H1 (cell line): ENCODE results near the gene HDDC3. TPM values are rescaled to one million over a fixed set of nuclear protein-coding genes. Genes with fewer than 3 reads are reported as not detected.

Experiments
- CTCF ChIA-PET: fragments of 300-600 bp; sonication (Branson Sonifier 250); formaldehyde crosslinking; loops from one replicate; lab custom pipeline; 2021; ENCODE audit not compliant: partially characterized antibody; lab: Charles Lee
- POLR2A ChIA-PET: fragments of 300-600 bp; sonication (Branson Sonifier 250); formaldehyde crosslinking; loops from one replicate; lab custom pipeline; 2021; ENCODE audit warnings: inconsistent platforms; ENCODE audit not compliant: partially characterized antibody; lab: Charles Lee
- DNase-seq, 2 experiments: peaks; one replicate each; pipeline versions ENCODE4 v3.0.0 to v3.0.0-alpha.2; 2010 to 2022; ENCODE audit warnings: low spot score in 2 of 2, low read depth in 1 of 2, mixed read lengths in 1 of 2
- FAIRE-seq: peaks from 2 replicates; lab custom pipeline; 2011; peaks lifted over from hg19 to GRCh38; lab: Jason Lieb, UNC
- H2AFZ ChIP-seq: 2 replicates; pipeline ENCODE4 v1.8.1; 2012; ENCODE audit warnings: low read length, inconsistent platforms
- H2AK5ac ChIP-seq: 2 replicates; pipeline ENCODE4 v1.6.1; 2013; ENCODE audit warnings: low read depth, low read length
- H2BK120ac ChIP-seq: replicated peaks from 2 replicates; pipeline ENCODE3; 2013; ENCODE audit warnings: low read depth, low read length, inconsistent platforms
- H2BK12ac ChIP-seq: 2 replicates; pipeline ENCODE4 v1.6.1; 2013; ENCODE audit warnings: low read depth, low read length
- H2BK15ac ChIP-seq: 2 replicates; pipeline ENCODE4 v1.6.1; 2013; ENCODE audit warnings: low read length
- H2BK20ac ChIP-seq: 2 replicates; pipeline ENCODE4 v1.6.1; 2013; ENCODE audit warnings: low read length
- H2BK5ac ChIP-seq: 2 replicates; pipeline ENCODE4 v1.6.1; 2013; ENCODE audit warnings: low read depth, low read length
- H3K14ac ChIP-seq: 2 replicates; pipeline ENCODE4 v1.6.1; 2013; ENCODE audit warnings: inconsistent platforms; ENCODE audit not compliant: insufficient read length
- H3K18ac ChIP-seq: 2 replicates; pipeline ENCODE4 v1.6.1; 2013; ENCODE audit warnings: low read length; ENCODE audit errors: extremely low read depth
- H3K23ac ChIP-seq: 2 replicates; pipeline ENCODE4 v1.6.1; 2013; ENCODE audit warnings: inconsistent platforms; ENCODE audit not compliant: insufficient read length
- H3K23me2 ChIP-seq: 2 replicates; pipeline ENCODE4 v1.6.1; 2013; ENCODE audit warnings: low read depth, low read length
- H3K27ac ChIP-seq: 2 replicates; pipeline ENCODE4 v1.6.1; 2011; ENCODE audit warnings: low read depth, low read length, inconsistent platforms
- H3K27me3 ChIP-seq, 4 experiments: replicated peaks in 1 of 4; 1 replicate in 1 of 4; 2 replicates in 3 of 4; pipeline versions ENCODE4 v1.6.1 to v1.8.1; 2011 to 2013; ENCODE audit warnings: low read length in 3 of 4, mild to moderate bottlenecking in 3 of 4, inconsistent platforms in 2 of 4, mixed read lengths in 2 of 4, moderate library complexity in 1 of 4; ENCODE audit not compliant: control insufficient read depth in 3 of 4, insufficient read depth in 3 of 4; ENCODE audit errors: extremely low read depth in 1 of 4
- H3K36me3 ChIP-seq, 4 experiments: 2 replicates each; pipeline versions ENCODE4 v1.6.1 to v1.8.1; 2011 to 2013; ENCODE audit warnings: mild to moderate bottlenecking in 4 of 4, low read length in 3 of 4, moderate library complexity in 2 of 4, control low read depth in 1 of 4, inconsistent platforms in 1 of 4; ENCODE audit not compliant: insufficient read depth in 4 of 4, control insufficient read depth in 2 of 4
- H3K4ac ChIP-seq: replicated peaks from 2 replicates; pipeline ENCODE3; 2013; ENCODE audit warnings: low read length, low read depth, mixed read lengths, inconsistent platforms; ENCODE audit not compliant: insufficient read length
- H3K4me1 ChIP-seq, 4 experiments: replicated peaks in 1 of 4; 1 replicate in 1 of 4; 2 replicates in 3 of 4; pipeline versions ENCODE4 v1.6.1 to v1.8.1; 2011 to 2013; ENCODE audit warnings: low read length in 3 of 4, inconsistent platforms in 2 of 4, mixed read lengths in 1 of 4; ENCODE audit not compliant: insufficient read depth in 4 of 4, control insufficient read depth in 3 of 4
- H3K4me2 ChIP-seq, 2 experiments: 2 replicates each; pipeline versions ENCODE4 v1.6.1 to v1.8.1; 2011 to 2013; ENCODE audit warnings: low read depth in 2 of 2, low read length in 2 of 2, control low read depth in 1 of 2, inconsistent platforms in 1 of 2, mild to moderate bottlenecking in 1 of 2; ENCODE audit not compliant: insufficient read depth in 1 of 2
- H3K4me3 ChIP-seq, 4 experiments: fragments of 200-600, 300-600 bp in 1 of 4; sonication (generic), shearing (Covaris generic), sonication (Bioruptor Twin) in 1 of 4; 2 replicates each; pipeline versions ENCODE4 v1.5.1 to v1.8.1; 2011 to 2016; ENCODE audit warnings: low read length in 4 of 4, low read depth in 3 of 4, control low read depth in 2 of 4, inconsistent platforms in 2 of 4, mild to moderate bottlenecking in 2 of 4, mixed read lengths in 1 of 4, moderate library complexity in 1 of 4; ENCODE audit not compliant: insufficient read depth in 2 of 4; ENCODE audit errors: extremely low read depth in 1 of 4
- H3K56ac ChIP-seq: replicated peaks from 2 replicates; pipeline ENCODE3; 2013; ENCODE audit warnings: low read depth, mild to moderate bottlenecking, mixed read lengths, low read length, inconsistent platforms; ENCODE audit not compliant: insufficient read length
- H3K79me1 ChIP-seq: 2 replicates; pipeline ENCODE4 v1.6.1; 2013; ENCODE audit warnings: low read depth, low read length, control low read depth
- H3K79me2 ChIP-seq, 2 experiments: 2 replicates each; pipeline versions ENCODE4 v1.6.1 to v1.8.1; 2012 to 2013; ENCODE audit warnings: low read length in 2 of 2, mild to moderate bottlenecking in 2 of 2, inconsistent platforms in 1 of 2; ENCODE audit not compliant: insufficient read depth in 2 of 2, control insufficient read depth in 1 of 2
- H3K9ac ChIP-seq, 4 experiments: replicated peaks in 1 of 4; 1 replicate in 1 of 4; 2 replicates in 3 of 4; pipeline versions ENCODE4 v1.6.1 to v1.8.1; 2011 to 2013; ENCODE audit warnings: low read depth in 3 of 4, low read length in 3 of 4, control low read depth in 2 of 4, mild to moderate bottlenecking in 2 of 4, moderate library complexity in 2 of 4, inconsistent platforms in 1 of 4; ENCODE audit errors: extremely low read depth in 1 of 4
- H3K9me3 ChIP-seq, 2 experiments: 2 replicates each; pipeline versions ENCODE4 v1.6.1 to v1.8.1; 2012 to 2013; ENCODE audit warnings: mild to moderate bottlenecking in 2 of 2, moderate library complexity in 2 of 2, control low read depth in 1 of 2, inconsistent platforms in 1 of 2, low read depth in 1 of 2, low read length in 1 of 2, mixed read lengths in 1 of 2; ENCODE audit not compliant: insufficient read depth in 2 of 2
- H4K20me1 ChIP-seq, 2 experiments: replicated peaks in 1 of 2; 2 replicates each; pipeline versions ENCODE3 to v1.8.1; 2011 to 2013; ENCODE audit warnings: inconsistent platforms in 2 of 2, low read length in 2 of 2, mild to moderate bottlenecking in 1 of 2; ENCODE audit not compliant: insufficient read depth in 2 of 2, control insufficient read depth in 1 of 2
- H4K5ac ChIP-seq: 2 replicates; pipeline ENCODE4 v1.6.1; 2013; ENCODE audit warnings: low read length, low read depth, mixed read lengths, inconsistent platforms; ENCODE audit not compliant: insufficient read length
- H4K8ac ChIP-seq: 2 replicates; pipeline ENCODE4 v1.8.0; 2013; ENCODE audit warnings: mild to moderate bottlenecking, moderate library complexity, low read length, inconsistent platforms; ENCODE audit not compliant: insufficient read depth; ENCODE audit errors: extremely low read depth
- H4K91ac ChIP-seq: replicated peaks from 2 replicates; pipeline ENCODE3; 2013; ENCODE audit warnings: low read length, mixed read lengths, inconsistent platforms; ENCODE audit not compliant: insufficient read length
- CREB1 ChIP-seq: IDR thresholded peaks from 2 replicates; pipeline ENCODE4 v1.6.1; 2012; ENCODE audit warnings: inconsistent platforms
- WGBS, 2 experiments: shearing (Covaris generic) in 1 of 2; methylation state at CpG; one replicate each; pipeline versions ENCODE4 v1.1.6 to v1.1.7; 2013 to 2015; ENCODE audit warnings: low lambda C conversion rate in 2 of 2, mixed read lengths in 2 of 2, inconsistent platforms in 1 of 2, low coverage in 1 of 2, missing lambda C conversion rate in 1 of 2; ENCODE audit not compliant: insufficient replicate concordance in 2 of 2, insufficient coverage in 1 of 2, insufficient read length in 1 of 2; ENCODE audit errors: extremely low coverage in 1 of 2, missing lambda C conversion rate in 1 of 2; 5-methylcytosine and 5-hydroxymethylcytosine counted together
- polyA plus RNA-seq, 7 experiments: library from polyadenylated mRNA; depleted of rRNA in 3 of 7; stranded (reverse) in 5 of 7; unstranded in 2 of 7; fragments of >200 nt in 5 of 7; fragments of 200-250 nt in 2 of 7; gene quantifications; 1 replicate in 5 of 7; 2 replicates in 1 of 7; 4 replicates in 1 of 7; pipeline versions ENCODE4 v1.2.1 to v1.2.3, GENCODE V29; 2011 to 2013; ENCODE audit warnings: missing spikeins in 2 of 7, mixed read lengths in 2 of 7
- total RNA-seq: library from RNA; stranded (reverse); fragmentation: NEBNext Ultra II Directional; extraction: Animal tissue kit (Norgen Biotek cat#: 25700); gene quantifications from 2 replicates; pipeline ENCODE4 v1.2.1, GENCODE V29; 2021

The HDDC3 gene
- total and polyA plus RNA-seq, 2 of the 8 experiments (the other 6 are each of a cell fraction or from before 2014, with no cell fraction given): 16.3 to 16.5 TPM

DNA sequence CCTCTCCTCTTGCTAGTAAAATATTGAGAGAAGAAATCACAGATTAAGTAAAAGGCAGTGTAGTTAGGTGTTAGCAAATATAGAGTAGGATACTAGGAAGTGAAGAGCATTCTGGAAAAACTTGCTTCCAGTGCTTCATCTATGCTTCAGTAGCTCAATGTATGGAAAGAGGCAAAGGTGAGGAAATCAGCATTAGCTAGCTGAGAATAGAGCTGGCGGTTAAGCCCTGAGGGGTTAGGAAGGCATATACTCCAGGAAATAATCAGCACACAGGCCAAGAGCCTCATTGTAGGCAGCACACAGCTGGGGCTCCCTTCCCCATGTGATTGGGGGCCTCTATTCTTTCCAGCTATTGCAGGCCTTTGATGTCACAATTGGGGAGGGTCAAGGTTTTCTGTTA, 36.1 kb upstream of the HDDC3 start:
- Histone ChIP-seq H3K14ac (no peak overlapping the region), H4K91ac (no peak overlapping the region), H2AFZ (no peak overlapping the region), H3K27me3 (no peaks in the 10 kb centered on the region), H3K4me1 (no peaks in the 10 kb centered on the region), H3K23ac (no peak overlapping the region), H2BK12ac (no peak overlapping the region), H3K27ac (no peak overlapping the region), H4K5ac (no peak overlapping the region), H3K9ac (no peak overlapping the region), H3K56ac (no peak overlapping the region), H3K36me3 (peaks cover 34 to 81% (median 64%) of the 10 kb centered on the region in 4 experiments), H4K20me1 (peaks cover 4 to 8% of the 10 kb centered on the region in 2 experiments), H3K18ac (no peak overlapping the region), H2BK5ac (no peak overlapping the region), H3K79me2 (peaks cover 0 to under 1% of the 10 kb centered on the region in 2 experiments; a peak in 1 of 4 replicates), H3K4me2 (no peak overlapping the region), H4K8ac (no peak overlapping the region), H3K79me1 (no peaks in the 10 kb centered on the region), H2BK120ac (no peak overlapping the region), H3K4ac (no peak overlapping the region), H3K4me3 (no peak overlapping the region), H2BK20ac (no peak overlapping the region), H3K23me2 (no peaks in the 10 kb centered on the region), H2AK5ac (no peak overlapping the region), H3K9me3 (no peaks in the 10 kb centered on the region), H2BK15ac (no peak overlapping the region)
- FAIRE-seq (no peak), DNase-seq (no peak)
- CTCF ChIA-PET: interaction anchor here (1.5 to 3.3 kb wide), 3 partner anchors 11 to 304 kb away, joined by 4 to 17 read pairs (median 4); no protein-coding TSS in a partner anchor
- TF ChIP-seq CREB1: no peak
- POLR2A ChIA-PET: interaction anchor here (0.9 to 1.3 kb wide), 6 partner anchors 9 to 76 kb away, joined by 3 to 10 read pairs (median 3); no protein-coding TSS in a partner anchor
- 95% methylated on average over 1 of the region's 1 CpG; no CpG with 5 or more reads in 1 of the 2 experiments for WGBS, 2 experiments
